Colonic mucosa (tissue), 4 donors: ENCODE results near the gene PTPRN2. TPM values are rescaled to one million over a fixed set of nuclear protein-coding genes. Genes with fewer than 3 reads are reported as not detected.

Source experiments
- DNase-seq: peaks from one replicate; pipeline ENCODE4 v3.0.0-alpha.2; 2020
- H3K27ac ChIP-seq: fragments of 200-600 bp; one replicate; pipeline ENCODE4 v1.8.0; 2021
- H3K27me3 ChIP-seq: fragments of 200-600 bp; one replicate; pipeline ENCODE4 v1.8.0; 2021
- H3K36me3 ChIP-seq: fragments of 200-600 bp; one replicate; pipeline ENCODE4 v1.8.0; 2021
- H3K4me1 ChIP-seq: fragments of 200-600 bp; one replicate; pipeline ENCODE4 v1.8.0; 2021; ENCODE audit warnings: mild to moderate bottlenecking
- H3K4me3 ChIP-seq: fragments of 200-600 bp; one replicate; pipeline ENCODE4 v1.8.0; 2021
- H3K9ac ChIP-seq, 2 donors: one replicate each; pipeline ENCODE4 v1.7.0; 2013; ENCODE audit warnings: control low read depth in 2 of 2, low read depth in 2 of 2, low read length in 2 of 2
- H3K9me3 ChIP-seq: fragments of 200-600 bp; one replicate; pipeline ENCODE4 v1.8.0; 2021
- CTCF ChIP-seq: fragments of 200-600 bp; IDR thresholded peaks from one replicate; pipeline ENCODE4 v1.8.0; 2022; ENCODE audit warnings: antibody characterized with exemption, mild to moderate bottlenecking
- intact Hi-C: fragments of 100-400 bp; cut with DNase I; formaldehyde crosslinking; loops from one replicate; pipeline ENCODE4 v1.14.1; 2022
- total RNA-seq, 2 donors: library from RNA; stranded (reverse); fragmentation: NEBNext Ultra II Directional in 1 of 2; extraction: Animal tissue kit (Norgen Biotek cat#: 25700) in 1 of 2; gene quantifications; one replicate each; pipeline ENCODE4 v1.2.1, GENCODE V29; 2021
- donor health status: healthy.
- donor health status: DM: no; HTN: no; CAD: no.
- donor health status: DM: no; HTN: no; CAD: no.

PTPRN2 gene
- total RNA-seq, 2 donors from 2014 or later = 14.7 to 21.6 TPM

- H3K36me3 ChIP-seq = no peaks in the 10 kb centered on the region
- DNase-seq = no peak
- H3K9ac ChIP-seq = no peak overlapping the region
- no peaks in the 10 kb centered on the region for H3K4me1 ChIP-seq
- intact Hi-C loops = no loop called here
- no peak for TF ChIP-seq CTCF
- no peak overlapping the region for H3K27ac ChIP-seq
- H3K9me3 ChIP-seq = no peaks in the 10 kb centered on the region
- H3K27me3 ChIP-seq = no peaks in the 10 kb centered on the region
- no peak overlapping the region for H3K4me3 ChIP-seq
Measured at GRCh38 chr7:158357898-158358821, 229.5 kb downstream of the PTPRN2 start.

GRCh38 chr7:158357106-158357897 is 230.3 kb downstream of the PTPRN2 start:
- no peaks in the 10 kb centered on the region for H3K27me3 ChIP-seq
- no peak for TF ChIP-seq CTCF
- DNase-seq = no peak
- no peak overlapping the region for H3K9ac ChIP-seq
- no peaks in the 10 kb centered on the region for H3K4me1 ChIP-seq
- no peaks in the 10 kb centered on the region for H3K9me3 ChIP-seq
- H3K36me3 ChIP-seq = no peaks in the 10 kb centered on the region
- H3K27ac ChIP-seq = no peak overlapping the region
- intact Hi-C loops = no loop called here
- H3K4me3 ChIP-seq = no peak overlapping the region

GRCh38 chr7:158356454-158356853 is 231.2 kb downstream of the PTPRN2 start:
- Histone ChIP-seq H3K9ac (no peak overlapping the region), H3K9me3 (no peaks in the 10 kb centered on the region), H3K27me3 (no peaks in the 10 kb centered on the region), H3K4me1 (no peaks in the 10 kb centered on the region), H3K36me3 (no peaks in the 10 kb centered on the region), H3K27ac (no peak overlapping the region), H3K4me3 (no peak overlapping the region)
- TF ChIP-seq CTCF = no peak
- intact Hi-C loops = no loop called here
- DNase-seq = no peak

- Histone ChIP-seq H3K27ac (no peak overlapping the region), H3K9ac (no peak overlapping the region), H3K4me1 (no peaks in the 10 kb centered on the region), H3K27me3 (no peaks in the 10 kb centered on the region), H3K4me3 (no peak overlapping the region), H3K36me3 (no peaks in the 10 kb centered on the region), H3K9me3 (no peaks in the 10 kb centered on the region)
- intact Hi-C loops = no loop called here
- TF ChIP-seq CTCF = no peak
- DNase-seq = peak; percentile 17
Measured at GRCh38 chr7:158355456-158356065, 232.1 kb downstream of the PTPRN2 start.

GRCh38 chr7:158354861-158355260 is 232.8 kb downstream of the PTPRN2 start:
- intact Hi-C loops = no loop called here
- Histone ChIP-seq H3K36me3 (no peaks in the 10 kb centered on the region), H3K27ac (no peak overlapping the region), H3K4me1 (no peaks in the 10 kb centered on the region), H3K4me3 (no peak overlapping the region), H3K9ac (no peak overlapping the region), H3K27me3 (no peaks in the 10 kb centered on the region), H3K9me3 (no peaks in the 10 kb centered on the region)
- no peak for TF ChIP-seq CTCF
- DNase-seq = no peak
